ENCODE data around the gene BDKRB1. TPM values are rescaled to one million over a fixed set of nuclear protein-coding genes. Genes with fewer than 3 reads are reported as not detected.

BDKRB1 gene
- total and polyA plus RNA-seq, 10 of the 15 experiments (the other 5 are each of a cell fraction or from before 2014, with no cell fraction given): 0.21 TPM; not detected in 9

- RAD21 ChIA-PET (ENCODE audit: unreplicated experiment): interaction anchor here (1.3 kb wide), 1 partner anchor 177 kb away, joined by 3 read pairs; no protein-coding TSS in a partner anchor
- no peak for FAIRE-seq
Observed at GRCh38 chr14:96277890-96278289, 21.9 kb downstream of the BDKRB1 start.

GRCh38 chr14:96279564-96279963, 23.6 kb downstream of the BDKRB1 start:
- no peak overlapping the region for H2AFZ ChIP-seq (ENCODE audit: control insufficient read depth, low read depth, low read length)
- DNase-seq (ENCODE audit: low read depth, low spot score) (no peak), FAIRE-seq (no peak), ATAC-seq (no peak)
- CTCF ChIA-PET: no interaction called here
- TF ChIP-seq BCL11A (IDR thresholded peaks at IDR 0.05; ENCODE audit: low read depth, low read length): no peak
- TF ChIP-seq SIX5 (IDR thresholded peaks at IDR 0.05; ENCODE audit: low read depth, low read length, severe bottlenecking): no peak
- no peak for TF ChIP-seq ZBTB40 (IDR thresholded peaks at IDR 0.05; ENCODE audit: borderline replicate concordance)
- H3K9me3 ChIP-seq (replicated peaks; ENCODE audit: control insufficient read depth, insufficient read depth, low read length): no peaks in the 10 kb centered on the region; the same call in 2 of the 3 replicates
- H3K4me2 ChIP-seq (ENCODE audit: control insufficient read depth, insufficient read depth): no peak overlapping the region
- H3K4me3 ChIP-seq: no peak overlapping the region
- POLR2A ChIA-PET: no interaction called here
- no peaks in the 10 kb centered on the region for H3K4me1 ChIP-seq (ENCODE audit: control insufficient read depth, insufficient read depth, low read length)
- 73% methylated on average over 8 of the region's 8 CpGs for WGBS (ENCODE audit: insufficient coverage, insufficient replicate concordance, low lambda C conversion rate, missing lambda C conversion rate)
- in situ Hi-C loops (cut with MboI): loop anchor here (5.0 kb wide), 1 partner anchor 182 kb away; no protein-coding TSS in a partner anchor
- BruUV-seq (replicated peaks): no TSS peak
- RAD21 ChIA-PET (ENCODE audit: unreplicated experiment): no interaction called here
- H3K27ac ChIP-seq (ENCODE audit: control insufficient read depth, insufficient read depth): no peak overlapping the region
- no peaks in the 10 kb centered on the region for H3K27me3 ChIP-seq (replicated peaks in 1 of 2; ENCODE audit: control insufficient read depth in 2 of 2, insufficient read depth in 2 of 2, low read length in 1 of 2)
- no peaks in the 10 kb centered on the region for H4K20me1 ChIP-seq (ENCODE audit: control insufficient read depth, insufficient read depth)
- H3K36me3 ChIP-seq (ENCODE audit: control insufficient read depth in 2 of 2, insufficient read depth in 2 of 2, low read length in 1 of 2): peaks cover 0 to 8% of the 10 kb centered on the region in 2 experiments; a peak in 1 of 4 replicates
- no peak overlapping the region for H3K9ac ChIP-seq (ENCODE audit: control insufficient read depth, insufficient read depth, low read length)
- H3K79me2 ChIP-seq (ENCODE audit: control insufficient read depth, insufficient read depth, low read length): no peaks in the 10 kb centered on the region
- SMC1A ChIA-PET (ENCODE audit: uncharacterized antibody, unreplicated experiment): no interaction called here
- intact Hi-C loops (cut with micrococcal nuclease; ENCODE audit: unreplicated experiment): loop anchor here (5.0 kb wide), 2 partner anchors 222 to 717 kb away; no protein-coding TSS in a partner anchor

More at GRCh38 chr14:96277890-96278289, 21.9 kb downstream of the BDKRB1 start:
- no peak for ATAC-seq
- ChIA-PET CTCF (interaction anchor here (0.7 to 0.9 kb wide), 2 partner anchors 14 to 179 kb away, joined by 3 read pairs; no protein-coding TSS in a partner anchor), SMC1A (ENCODE audit: uncharacterized antibody, unreplicated experiment) (interaction anchor here (1.3 to 4.3 kb wide), 2 partner anchors 176 to 199 kb away, joined by 3 to 29 read pairs; no protein-coding TSS in a partner anchor), POLR2A (no interaction called here)
- WGBS (ENCODE audit: insufficient coverage, insufficient replicate concordance, low lambda C conversion rate, missing lambda C conversion rate): 94% methylated on average over 1 of the region's 1 CpG
- in situ Hi-C loops (cut with MboI): loop anchor here (5.0 kb wide), 1 partner anchor 181 kb away; no protein-coding TSS in a partner anchor
- H3K27me3 ChIP-seq (replicated peaks in 1 of 2; ENCODE audit: control insufficient read depth in 2 of 2, insufficient read depth in 2 of 2, low read length in 1 of 2): no peaks in the 10 kb centered on the region
- H4K20me1 ChIP-seq (ENCODE audit: control insufficient read depth, insufficient read depth): no peaks in the 10 kb centered on the region
- no peaks in the 10 kb centered on the region for H3K4me1 ChIP-seq (ENCODE audit: control insufficient read depth, insufficient read depth, low read length)
- no peak overlapping the region for H3K9ac ChIP-seq (ENCODE audit: control insufficient read depth, insufficient read depth, low read length)
- no peaks in the 10 kb centered on the region; the same call in 2 of the 3 replicates for H3K9me3 ChIP-seq (replicated peaks; ENCODE audit: control insufficient read depth, insufficient read depth, low read length)
- H3K4me2 ChIP-seq (ENCODE audit: control insufficient read depth, insufficient read depth): no peak overlapping the region
- H3K4me3 ChIP-seq: no peak overlapping the region
- no peak overlapping the region for H3K27ac ChIP-seq (ENCODE audit: control insufficient read depth, insufficient read depth)
- no TSS peak for BruUV-seq (replicated peaks)
- H2AFZ ChIP-seq (ENCODE audit: control insufficient read depth, low read depth, low read length): no peak overlapping the region
- TF ChIP-seq TBL1XR1 (IDR thresholded peaks at IDR 0.05; ENCODE audit: low read depth, low read length): no peak
- H3K79me2 ChIP-seq (ENCODE audit: control insufficient read depth, insufficient read depth, low read length): no peaks in the 10 kb centered on the region
- intact Hi-C loops (cut with micrococcal nuclease; ENCODE audit: unreplicated experiment): loop anchor here (5.0 kb wide), 2 partner anchors 221 to 716 kb away; no protein-coding TSS in a partner anchor
- no peaks in the 10 kb centered on the region for H3K36me3 ChIP-seq (ENCODE audit: control insufficient read depth in 2 of 2, insufficient read depth in 2 of 2, low read length in 1 of 2)
- no peak for DNase-seq (ENCODE audit: low read depth, low spot score)
